Stimulated activated naive CD8-positive, alpha-beta T cell treated with anti-CD3 and anti-CD28 coated beads, Interleukin-15, Interleukin-2, amounts not matched to agents 100 U/mL and 50 U/mL, for 24 hours (primary cell): ENCODE results near the gene SIDT1.

ENCODE experiments used
- ATAC-seq: fragments of 150-1000 bp; cut with Tn5 transposase; one replicate; pipeline ENCODE4 v1.10.0; 2021
- DNase-seq: peaks from one replicate; pipeline ENCODE4 v3.0.0; 2021

The SIDT1 gene

GRCh38 chr3:113597596-113598354 lies 65.4 kb downstream of the SIDT1 start:
- ATAC-seq: no peak
- DNase-seq: no peak

GRCh38 chr3:113600418-113601182 lies 68.2 kb downstream of the SIDT1 start:
- ATAC-seq: no peak
- DNase-seq: no peak

- no peak for ATAC-seq
Observed at GRCh38 chr3:113601240-113601639, 68.9 kb downstream of the SIDT1 start.

GRCh38 chr3:113602256-113602655 lies 69.9 kb downstream of the SIDT1 start:
- no peak for ATAC-seq
- no peak for DNase-seq

More at GRCh38 chr3:113601240-113601639, 68.9 kb downstream of the SIDT1 start:
- DNase-seq: no peak

- ATAC-seq (no peak), DNase-seq (no peak)
Observed at GRCh38 chr3:113602836-113603235, 70.5 kb downstream of the SIDT1 start.

GRCh38 chr3:113606539-113607218 lies 74.3 kb downstream of the SIDT1 start:
- ATAC-seq (peak; percentile 97), DNase-seq (peak; percentile 57)

- ATAC-seq (peak; percentile 72), DNase-seq (no peak)
Observed at GRCh38 chr3:113607219-113607596, 74.9 kb downstream of the SIDT1 start.

GRCh38 chr3:113614402-113614801 lies 82.0 kb downstream of the SIDT1 start:
- ATAC-seq (no peak), DNase-seq (no peak)

GRCh38 chr3:113615976-113616375 lies 83.6 kb downstream of the SIDT1 start:
- no peak for ATAC-seq
- DNase-seq: no peak

GRCh38 chr3:113617726-113618125 lies 85.4 kb downstream of the SIDT1 start:
- ATAC-seq: peak; percentile 57
- no peak for DNase-seq

GRCh38 chr3:113620091-113620490 lies 87.7 kb downstream of the SIDT1 start:
- no peak for ATAC-seq
- no peak for DNase-seq

GRCh38 chr3:113623324-113623723 lies 91.0 kb downstream of the SIDT1 start:
- no peak for DNase-seq
- no peak for ATAC-seq

GRCh38 chr3:113623811-113624210 lies 91.5 kb downstream of the SIDT1 start:
- ATAC-seq (no peak), DNase-seq (no peak)

GRCh38 chr3:113625834-113626233 lies 93.5 kb downstream of the SIDT1 start:
- no peak for DNase-seq
- ATAC-seq: no peak

GRCh38 chr3:113626503-113627371 lies 94.4 kb downstream of the SIDT1 start:
- ATAC-seq: peak; percentile 85
- peak; percentile 32 for DNase-seq

GRCh38 chr3:113628316-113628715 lies 96.0 kb downstream of the SIDT1 start:
- DNase-seq (no peak), ATAC-seq (no peak)

- ATAC-seq (no peak), DNase-seq (no peak)
Observed at GRCh38 chr3:113628788-113629187, 96.4 kb downstream of the SIDT1 start.

- ATAC-seq: no peak
- DNase-seq: no peak
Observed at GRCh38 chr3:113629584-113630421, 97.4 kb downstream of the SIDT1 start.

- no peak for ATAC-seq
- DNase-seq: no peak
Observed at GRCh38 chr3:113630956-113631542, 98.7 kb downstream of the SIDT1 start.

- DNase-seq: no peak
- no peak for ATAC-seq
Observed at GRCh38 chr3:113631573-113631972, 99.2 kb downstream of the SIDT1 start.
